Suppressor macrophage treated with lipopolysaccharide for 4 hours (primary cell): ENCODE data around the gene ENTPD5.
"Not testable (repeated sequence)": the region's sequence is repeated elsewhere in the genome, so short reads cannot be mapped to it uniquely, and the experiment has no call there.

Source experiments
- DNase-seq: peaks from one replicate; pipeline ENCODE4 v3.0.0-alpha.2; 2020

Gene ENTPD5

GRCh38 chr14:73998726-73999125 is 20.4 kb downstream of the ENTPD5 start:
- no peak for DNase-seq

GRCh38 chr14:73997944-73998447 is 21.1 kb downstream of the ENTPD5 start:
- DNase-seq: no peak

- no peak for DNase-seq
Measured at GRCh38 chr14:73997108-73997943, 21.8 kb downstream of the ENTPD5 start.

GRCh38 chr14:73996731-73997107 is 22.4 kb downstream of the ENTPD5 start:
- DNase-seq: no peak

GRCh38 chr14:73995977-73996378 is 23.1 kb downstream of the ENTPD5 start:
- DNase-seq: no peak

- DNase-seq: not testable (repeated sequence)
Measured at GRCh38 chr14:73994926-73995325, 24.2 kb downstream of the ENTPD5 start.

- no peak for DNase-seq
Measured at GRCh38 chr14:73991092-73991491, 28.0 kb downstream of the ENTPD5 start.

- DNase-seq: not testable (repeated sequence)
Measured at GRCh38 chr14:73988656-73989055, 30.4 kb downstream of the ENTPD5 start.

GRCh38 chr14:73988065-73988464 is 31.0 kb downstream of the ENTPD5 start:
- DNase-seq: no peak

- no peak for DNase-seq
Measured at GRCh38 chr14:73977896-73978295, 41.2 kb downstream of the ENTPD5 start.

- no peak for DNase-seq
Measured at GRCh38 chr14:73976125-73976524, 43.0 kb downstream of the ENTPD5 start.

- DNase-seq: no peak
Measured at GRCh38 chr14:73973497-73973896, 45.6 kb downstream of the ENTPD5 start.

- no peak for DNase-seq
Measured at GRCh38 chr14:73968885-73969284, 50.2 kb downstream of the ENTPD5 start.

- DNase-seq: no peak
Measured at GRCh38 chr14:73965216-73965615, 53.9 kb downstream of the ENTPD5 start.

GRCh38 chr14:73961192-73961591 is 57.9 kb downstream of the ENTPD5 start:
- DNase-seq: no peak

GRCh38 chr14:73958591-73958990 is 60.5 kb downstream of the ENTPD5 start:
- no peak for DNase-seq

GRCh38 chr14:73955674-73956073 is 63.4 kb downstream of the ENTPD5 start:
- no peak for DNase-seq

GRCh38 chr14:73953731-73954130 is 65.4 kb downstream of the ENTPD5 start:
- no peak for DNase-seq

- peak; percentile 97 for DNase-seq
Measured at GRCh38 chr14:73949752-73950734, 69.0 kb downstream of the ENTPD5 start, which contains the start of the genes COQ6 and FAM161B. COQ6 (plus strand) TSS chr14:73950302; CDS start chr14:73950333, 31 bp downstream. FAM161B (minus strand) TSS chr14:73950094; CDS start chr14:73950026, 68 bp downstream.

GRCh38 chr14:73945159-73945670 is 73.9 kb downstream of the ENTPD5 start:
- no peak for DNase-seq

- no peak for DNase-seq
Measured at GRCh38 chr14:73944432-73945158, 74.5 kb downstream of the ENTPD5 start.

- DNase-seq: peak; percentile 86
Measured at GRCh38 chr14:73943083-73943482, 76.0 kb downstream of the ENTPD5 start.
